ENCODE results near the gene APEH. TPM values are rescaled to one million over a fixed set of nuclear protein-coding genes. Genes with fewer than 3 reads are reported as not detected.

The APEH gene
- polyA plus RNA-seq, 3 donors = 145 to 153 (median 152) TPM

DNA sequence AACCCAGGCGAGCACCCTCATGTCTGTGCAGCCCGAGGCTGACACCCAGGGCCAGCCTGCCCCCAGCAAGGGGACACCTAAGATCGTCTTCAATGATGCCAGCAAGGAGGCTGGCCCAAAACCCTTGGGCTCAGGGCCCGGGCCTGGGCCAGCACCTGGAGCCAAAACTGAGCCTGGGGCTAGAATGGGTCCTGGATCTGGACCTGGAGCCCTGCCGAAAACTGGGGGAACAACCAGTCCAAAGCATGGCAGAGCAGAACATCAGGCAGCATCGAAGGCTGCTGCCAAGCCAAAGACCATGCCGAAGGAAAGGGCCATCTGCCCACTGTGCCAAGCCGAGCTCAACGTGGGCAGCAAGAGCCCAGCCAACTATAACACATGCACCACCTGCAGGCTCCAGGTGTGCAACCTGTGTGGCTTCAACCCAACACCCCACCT, 31.4 kb upstream of the APEH start:
- DNase-seq (ENCODE audit: extremely low read depth in 1 of 11, low read depth in 9 of 11, low spot score in 4 of 11) = no peak

DNA sequence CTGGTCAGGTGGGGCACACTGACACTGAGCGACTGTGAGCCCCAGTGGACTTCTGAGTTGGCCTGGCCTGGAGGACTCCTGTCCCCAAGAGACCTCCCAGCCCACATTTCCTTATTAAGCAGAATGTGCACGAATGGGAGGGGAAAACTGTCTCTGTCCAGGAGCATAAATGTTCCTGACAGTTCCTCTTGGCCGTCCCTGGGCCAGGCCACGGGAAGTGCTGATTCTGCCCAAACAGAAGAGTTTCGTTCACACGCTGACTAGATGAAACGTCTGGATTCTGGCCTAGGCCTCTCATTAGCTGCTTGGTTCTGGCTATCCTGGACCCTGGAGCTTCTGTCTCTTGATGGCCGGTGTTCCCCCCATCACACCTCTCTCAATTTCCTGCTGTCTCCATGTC, 29.5 kb upstream of the APEH start:
- no peak for DNase-seq (ENCODE audit: extremely low read depth in 1 of 11, low read depth in 9 of 11, low spot score in 4 of 11)

DNA sequence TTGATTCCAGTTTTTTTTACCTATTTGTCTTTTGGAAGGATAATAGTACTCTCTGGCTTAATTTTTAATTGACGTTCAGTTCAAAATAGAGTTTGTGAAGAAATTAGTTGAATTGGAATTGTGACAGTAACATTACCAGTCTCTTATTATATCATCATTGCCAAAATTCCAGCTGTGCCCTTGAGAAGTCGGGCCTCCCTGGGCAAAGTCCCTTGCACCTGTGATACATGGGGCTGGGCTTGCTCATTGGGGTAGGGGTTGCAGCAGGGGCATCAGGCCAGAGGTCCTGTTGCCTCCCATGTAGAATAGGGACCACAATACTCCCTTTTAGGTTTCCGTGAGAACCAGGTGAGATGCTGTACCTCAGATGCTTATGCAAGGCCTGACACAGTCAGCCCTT, 27.9 kb upstream of the APEH start:
- DNase-seq (ENCODE audit: extremely low read depth in 1 of 11, low read depth in 9 of 11, low spot score in 4 of 11) = no peak

DNA sequence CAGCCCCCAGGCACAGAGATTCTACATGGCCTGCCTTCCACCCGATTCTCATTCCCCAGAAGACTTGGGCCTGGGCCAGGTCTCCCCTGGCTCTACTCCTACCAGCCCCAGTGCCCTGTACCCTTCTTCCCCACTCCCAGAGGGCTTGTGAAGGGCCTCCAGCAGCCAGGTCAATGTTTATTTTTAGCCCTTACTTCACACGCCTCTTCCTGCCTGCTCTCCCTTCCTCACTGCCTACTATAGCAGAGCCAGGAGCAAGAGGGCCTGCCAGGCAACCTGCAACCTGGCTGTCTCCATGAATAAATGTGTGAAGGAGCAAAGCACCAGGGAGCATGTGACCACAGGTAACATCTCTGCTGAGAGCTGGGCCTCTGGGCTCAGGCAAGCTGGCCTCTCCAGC, 26.4 kb upstream of the APEH start:
- no peak for DNase-seq (ENCODE audit: extremely low read depth in 1 of 11, low read depth in 9 of 11, low spot score in 4 of 11)

DNA sequence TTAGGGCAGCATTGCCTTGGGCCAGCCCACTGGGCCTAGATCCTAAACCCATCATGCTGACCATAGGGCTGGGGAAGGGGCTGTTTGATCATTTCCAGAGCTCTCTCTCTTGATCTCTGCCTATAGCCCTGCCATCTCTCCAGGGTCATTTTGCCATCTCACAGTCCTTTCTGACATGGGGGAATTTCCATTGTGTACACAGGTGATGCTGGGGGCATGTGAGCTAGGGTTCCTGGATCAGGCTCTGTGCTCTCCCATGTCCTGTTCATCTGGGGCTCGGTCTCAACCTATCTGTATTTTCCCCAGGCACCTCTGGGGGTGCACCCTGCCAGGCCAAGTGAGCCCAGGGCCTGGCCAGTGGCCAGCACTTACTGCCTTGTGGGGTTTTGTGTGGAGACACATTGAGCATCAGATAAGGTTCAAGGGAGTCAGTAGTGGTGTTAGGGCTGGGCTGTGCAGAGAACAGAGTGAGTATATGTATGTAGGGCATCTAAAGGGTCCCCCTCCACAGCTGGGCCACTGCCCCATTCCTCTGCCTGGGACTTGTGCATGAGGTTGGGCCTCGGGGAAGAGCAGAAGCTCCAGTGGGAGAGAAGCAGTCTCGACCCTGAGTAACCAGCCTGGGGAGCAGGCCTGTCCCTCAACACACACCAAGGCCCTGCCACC, 25.7 kb upstream of the APEH start:
- DNase-seq (ENCODE audit: extremely low read depth in 1 of 11, low read depth in 9 of 11, low spot score in 4 of 11) = no peak

DNA sequence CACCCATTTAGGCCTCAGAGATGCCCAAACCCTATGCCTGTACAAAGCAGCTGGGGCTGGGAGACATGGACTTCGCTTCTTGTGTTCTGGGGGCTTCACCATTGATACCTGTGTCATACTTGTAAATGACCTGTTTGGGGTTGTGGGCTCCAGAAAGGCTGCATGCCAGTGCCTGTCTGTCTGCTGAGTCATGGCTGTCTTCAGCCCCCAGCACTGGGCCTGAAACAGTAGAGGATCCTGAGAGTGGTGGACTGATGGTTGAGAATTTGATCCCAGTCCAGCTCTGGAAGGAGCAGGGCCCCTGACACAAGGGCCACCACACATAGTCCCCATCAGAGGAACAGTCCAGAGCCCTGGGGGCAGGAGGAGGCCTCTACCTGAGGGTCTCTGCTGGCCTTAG, 24.6 kb upstream of the APEH start:
- no peak for DNase-seq (ENCODE audit: extremely low read depth in 1 of 11, low read depth in 9 of 11, low spot score in 4 of 11)

DNA sequence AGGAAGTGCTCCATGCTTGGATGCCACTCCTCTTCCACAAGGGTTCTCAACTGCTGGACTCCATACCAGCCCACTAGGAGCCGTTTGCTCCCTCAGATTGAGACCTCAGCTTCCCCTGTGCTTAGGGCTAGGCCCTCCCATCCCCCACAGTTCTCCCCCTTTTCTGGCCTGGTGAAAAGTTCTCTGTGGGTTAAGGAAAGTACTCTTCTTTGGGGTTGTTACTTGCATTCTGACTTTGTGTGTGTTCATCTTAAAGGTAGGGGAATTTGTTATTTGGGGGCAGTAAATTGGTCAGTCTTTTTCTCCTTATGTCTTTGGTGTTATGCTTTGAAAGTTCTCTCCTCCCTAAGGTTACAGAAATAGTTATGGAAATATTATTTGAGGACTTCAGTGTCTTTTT, 24.0 kb upstream of the APEH start:
- no peak for DNase-seq (ENCODE audit: extremely low read depth in 1 of 11, low read depth in 9 of 11, low spot score in 4 of 11)

DNA sequence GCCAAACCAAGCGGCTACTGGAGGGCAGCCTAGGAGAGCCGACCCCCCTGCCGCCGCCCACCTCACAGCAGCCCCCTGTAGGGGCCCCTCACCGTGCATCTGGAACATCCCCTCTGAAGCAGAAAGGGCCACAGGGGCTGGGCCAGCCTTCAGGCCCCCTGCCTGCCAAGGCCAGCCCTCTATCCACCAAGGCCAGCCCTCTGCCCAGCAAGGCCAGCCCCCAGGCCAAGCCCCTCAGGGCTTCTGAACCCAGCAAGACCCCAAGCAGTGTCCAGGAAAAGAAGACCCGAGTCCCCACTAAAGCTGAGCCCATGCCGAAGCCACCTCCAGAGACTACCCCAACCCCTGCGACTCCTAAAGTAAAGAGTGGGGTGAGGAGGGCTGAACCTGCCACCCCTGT, 23.5 kb upstream of the APEH start:
- DNase-seq (ENCODE audit: extremely low read depth in 1 of 11, low read depth in 9 of 11, low spot score in 4 of 11) = no peak

DNA sequence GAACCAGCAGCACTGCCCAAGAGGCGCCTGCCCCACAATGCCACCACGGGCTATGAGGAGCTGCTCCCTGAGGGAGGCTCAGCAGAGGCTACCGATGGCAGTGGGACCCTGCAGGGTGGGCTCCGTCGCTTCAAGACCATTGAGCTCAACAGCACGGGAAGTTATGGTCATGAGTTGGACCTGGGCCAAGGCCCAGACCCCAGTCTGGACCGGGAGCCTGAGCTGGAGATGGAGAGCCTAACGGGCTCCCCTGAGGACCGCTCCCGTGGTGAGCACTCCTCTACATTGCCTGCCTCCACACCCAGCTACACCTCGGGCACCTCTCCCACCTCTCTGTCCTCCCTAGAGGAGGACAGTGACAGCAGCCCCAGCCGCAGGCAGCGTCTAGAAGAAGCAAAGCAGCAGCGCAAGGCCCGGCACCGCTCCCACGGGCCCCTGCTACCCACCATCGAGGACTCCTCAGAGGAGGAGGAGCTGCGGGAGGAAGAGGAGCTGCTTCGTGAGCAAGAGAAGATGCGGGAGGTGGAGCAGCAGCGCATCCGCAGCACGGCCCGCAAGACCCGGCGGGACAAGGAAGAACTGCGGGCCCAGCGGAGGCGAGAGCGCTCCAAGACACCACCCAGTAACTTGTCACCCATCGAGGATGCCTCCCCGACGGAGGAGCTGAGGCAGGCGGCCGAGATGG, 21.8 kb upstream of the APEH start:
- DNase-seq (ENCODE audit: extremely low read depth in 1 of 11, low read depth in 9 of 11, low spot score in 4 of 11) = no peak

DNA sequence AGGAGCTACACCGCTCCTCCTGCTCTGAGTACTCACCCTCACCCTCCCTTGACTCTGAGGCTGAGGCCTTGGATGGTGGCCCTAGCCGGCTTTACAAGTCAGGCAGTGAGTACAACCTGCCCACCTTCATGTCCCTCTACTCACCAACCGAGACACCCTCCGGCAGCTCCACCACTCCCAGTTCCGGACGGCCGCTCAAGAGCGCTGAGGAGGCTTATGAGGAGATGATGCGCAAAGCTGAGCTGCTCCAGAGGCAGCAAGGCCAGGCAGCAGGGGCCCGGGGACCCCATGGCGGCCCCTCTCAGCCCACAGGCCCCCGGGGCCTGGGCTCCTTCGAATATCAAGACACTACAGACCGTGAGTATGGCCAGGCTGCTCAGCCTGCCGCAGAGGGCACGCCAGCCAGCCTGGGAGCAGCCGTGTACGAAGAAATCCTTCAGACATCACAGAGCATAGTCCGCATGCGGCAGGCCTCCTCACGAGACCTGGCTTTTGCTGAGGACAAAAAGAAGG, 21.2 kb upstream of the APEH start:
- DNase-seq (ENCODE audit: extremely low read depth in 1 of 11, low read depth in 9 of 11, low spot score in 4 of 11) = no peak

DNA sequence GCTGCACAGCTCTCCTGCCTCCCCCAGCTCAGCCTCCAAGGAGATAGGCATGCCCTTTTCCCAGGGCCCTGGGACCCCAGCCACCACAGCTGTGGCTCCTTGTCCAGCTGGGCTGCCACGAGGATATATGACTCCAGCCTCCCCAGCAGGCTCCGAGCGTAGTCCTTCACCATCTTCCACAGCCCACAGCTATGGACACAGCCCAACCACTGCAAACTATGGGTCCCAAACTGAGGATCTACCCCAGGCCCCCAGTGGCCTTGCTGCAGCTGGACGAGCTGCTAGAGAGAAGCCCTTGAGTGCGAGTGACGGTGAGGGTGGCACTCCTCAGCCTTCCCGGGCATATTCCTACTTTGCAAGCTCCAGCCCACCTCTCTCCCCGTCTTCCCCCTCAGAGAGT, 20.5 kb upstream of the APEH start:
- peak in 1 of 11 donors; percentile 46 for DNase-seq (ENCODE audit: extremely low read depth in 1 of 11, low read depth in 9 of 11, low spot score in 4 of 11)

DNA sequence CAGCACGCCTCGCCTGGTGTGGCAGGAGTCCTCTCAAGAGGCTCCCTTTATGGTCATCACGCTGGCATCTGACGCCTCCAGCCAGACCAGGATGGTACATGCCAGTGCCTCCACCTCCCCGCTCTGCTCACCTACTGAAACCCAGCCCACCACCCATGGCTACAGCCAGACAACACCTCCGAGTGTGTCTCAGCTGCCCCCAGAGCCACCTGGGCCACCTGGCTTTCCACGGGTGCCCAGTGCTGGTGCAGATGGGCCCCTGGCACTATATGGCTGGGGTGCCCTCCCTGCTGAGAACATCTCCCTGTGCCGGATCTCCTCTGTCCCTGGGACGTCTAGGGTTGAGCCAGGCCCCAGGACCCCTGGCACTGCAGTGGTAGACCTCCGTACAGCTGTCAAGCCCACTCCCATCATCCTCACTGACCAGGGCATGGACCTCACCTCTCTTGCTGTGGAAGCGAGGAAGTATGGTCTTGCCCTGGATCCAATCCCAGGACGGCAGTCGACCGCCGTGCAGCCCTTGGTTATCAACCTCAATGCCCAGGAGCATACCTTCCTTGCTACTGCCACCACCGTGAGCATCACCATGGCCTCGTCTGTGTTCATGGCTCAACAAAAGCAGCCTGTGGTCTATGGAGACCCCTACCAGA, 19.9 kb upstream of the APEH start:
- DNase-seq (ENCODE audit: extremely low read depth in 1 of 11, low read depth in 9 of 11, low spot score in 4 of 11) = no peak

DNA sequence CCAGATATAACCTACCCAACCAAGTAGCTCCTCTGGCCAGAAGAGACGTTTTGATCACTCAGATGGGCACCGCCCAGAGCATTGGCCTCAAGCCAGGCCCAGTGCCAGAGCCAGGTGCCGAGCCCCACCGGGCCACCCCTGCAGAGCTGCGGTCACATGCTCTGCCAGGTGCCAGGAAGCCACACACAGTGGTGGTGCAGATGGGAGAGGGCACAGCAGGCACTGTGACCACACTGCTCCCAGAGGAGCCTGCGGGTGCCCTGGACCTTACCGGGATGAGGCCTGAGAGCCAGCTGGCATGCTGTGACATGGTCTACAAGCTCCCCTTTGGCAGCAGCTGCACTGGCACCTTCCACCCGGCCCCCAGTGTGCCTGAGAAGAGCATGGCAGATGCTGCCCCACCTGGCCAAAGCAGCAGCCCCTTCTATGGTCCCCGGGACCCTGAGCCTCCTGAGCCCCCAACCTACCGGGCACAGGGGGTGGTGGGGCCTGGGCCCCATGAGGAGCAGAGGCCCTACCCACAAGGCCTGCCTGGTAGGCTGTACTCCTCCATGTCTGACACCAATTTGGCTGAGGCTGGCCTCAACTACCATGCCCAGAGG, 19.1 kb upstream of the APEH start:
- DNase-seq (ENCODE audit: extremely low read depth in 1 of 11, low read depth in 9 of 11, low spot score in 4 of 11) = no peak

DNA sequence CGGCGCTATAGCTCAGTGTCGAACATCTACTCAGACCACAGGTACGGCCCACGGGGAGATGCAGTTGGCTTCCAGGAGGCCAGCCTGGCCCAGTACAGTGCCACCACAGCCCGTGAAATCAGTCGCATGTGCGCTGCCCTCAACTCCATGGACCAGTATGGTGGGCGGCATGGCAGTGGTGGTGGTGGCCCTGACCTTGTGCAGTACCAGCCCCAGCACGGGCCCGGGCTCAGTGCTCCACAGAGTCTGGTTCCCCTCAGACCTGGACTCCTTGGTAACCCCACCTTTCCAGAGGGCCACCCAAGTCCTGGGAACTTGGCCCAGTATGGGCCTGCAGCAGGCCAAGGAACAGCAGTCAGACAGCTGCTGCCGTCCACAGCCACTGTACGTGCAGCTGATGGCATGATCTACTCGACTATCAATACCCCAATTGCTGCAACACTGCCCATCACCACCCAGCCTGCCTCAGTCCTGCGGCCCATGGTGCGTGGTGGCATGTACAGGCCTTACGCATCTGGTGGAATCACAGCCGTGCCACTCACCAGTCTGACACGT, 18.3 kb upstream of the APEH start:
- DNase-seq (ENCODE audit: extremely low read depth in 1 of 11, low read depth in 9 of 11, low spot score in 4 of 11) = no peak

DNA sequence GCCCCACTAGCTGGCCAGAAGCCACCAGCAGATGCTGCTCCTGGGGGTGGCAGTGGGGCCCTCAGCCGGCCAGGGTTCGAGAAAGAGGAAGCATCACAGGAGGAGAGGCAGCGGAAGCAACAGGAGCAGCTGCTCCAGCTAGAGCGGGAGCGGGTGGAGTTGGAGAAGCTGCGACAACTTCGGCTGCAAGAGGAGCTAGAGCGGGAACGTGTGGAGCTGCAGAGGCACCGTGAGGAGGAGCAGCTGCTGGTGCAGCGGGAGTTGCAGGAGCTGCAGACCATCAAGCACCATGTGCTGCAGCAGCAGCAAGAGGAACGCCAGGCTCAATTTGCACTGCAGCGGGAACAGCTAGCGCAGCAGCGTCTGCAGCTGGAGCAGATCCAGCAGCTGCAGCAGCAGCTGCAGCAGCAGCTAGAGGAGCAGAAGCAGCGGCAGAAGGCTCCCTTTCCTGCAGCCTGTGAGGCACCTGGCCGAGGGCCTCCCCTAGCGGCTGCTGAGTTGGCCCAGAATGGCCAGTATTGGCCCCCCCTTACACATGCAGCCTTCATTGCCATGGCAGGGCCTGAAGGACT, 17.5 kb upstream of the APEH start:
- DNase-seq (ENCODE audit: extremely low read depth in 1 of 11, low read depth in 9 of 11, low spot score in 4 of 11) = no peak

DNA sequence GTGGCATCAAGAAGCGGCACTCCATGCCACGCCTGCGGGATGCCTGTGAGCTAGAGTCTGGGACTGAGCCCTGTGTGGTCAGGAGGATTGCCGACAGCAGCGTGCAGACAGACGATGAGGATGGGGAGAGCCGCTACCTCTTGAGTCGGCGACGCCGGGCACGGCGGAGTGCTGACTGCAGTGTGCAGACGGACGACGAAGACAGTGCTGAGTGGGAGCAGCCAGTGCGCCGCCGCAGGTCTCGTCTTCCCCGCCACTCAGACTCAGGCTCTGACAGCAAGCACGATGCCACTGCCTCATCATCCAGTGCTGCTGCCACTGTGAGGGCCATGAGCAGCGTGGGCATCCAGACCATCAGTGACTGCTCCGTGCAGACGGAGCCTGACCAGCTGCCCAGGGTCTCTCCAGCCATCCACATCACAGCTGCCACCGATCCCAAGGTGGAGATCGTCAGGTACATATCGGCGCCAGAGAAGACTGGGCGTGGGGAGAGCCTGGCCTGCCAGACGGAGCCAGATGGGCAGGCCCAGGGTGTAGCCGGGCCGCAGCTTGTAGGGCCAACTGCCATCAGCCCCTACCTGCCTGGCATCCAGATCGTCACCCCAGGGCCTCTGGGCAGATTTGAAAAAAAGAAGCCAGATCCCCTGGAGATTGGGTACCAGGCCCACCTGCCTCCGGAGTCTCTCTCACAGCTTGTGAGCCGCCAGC, 16.8 kb upstream of the APEH start:
- no peak for DNase-seq (ENCODE audit: extremely low read depth in 1 of 11, low read depth in 9 of 11, low spot score in 4 of 11)

DNA sequence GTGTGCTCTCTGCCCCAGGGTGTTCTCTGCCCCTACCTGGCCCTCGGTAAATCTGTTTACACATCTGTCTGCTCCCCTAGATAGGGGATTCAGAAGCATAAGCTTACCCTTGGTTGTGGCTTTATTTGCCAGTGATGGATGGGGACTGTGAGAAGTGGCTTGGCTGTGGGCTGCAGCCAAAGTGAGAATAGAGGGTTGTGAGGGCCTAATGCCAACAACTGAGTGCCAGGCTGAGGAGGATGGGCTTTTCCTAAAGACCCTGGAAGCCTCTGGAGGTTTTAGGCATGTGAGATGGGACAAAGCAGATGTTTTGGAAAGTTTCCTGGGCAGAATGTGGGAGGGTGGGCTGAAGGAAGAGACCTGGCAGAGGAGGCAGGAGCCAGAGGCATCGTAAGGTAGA, 15.4 kb upstream of the APEH start:
- no peak for DNase-seq (ENCODE audit: extremely low read depth in 1 of 11, low read depth in 9 of 11, low spot score in 4 of 11)

DNA sequence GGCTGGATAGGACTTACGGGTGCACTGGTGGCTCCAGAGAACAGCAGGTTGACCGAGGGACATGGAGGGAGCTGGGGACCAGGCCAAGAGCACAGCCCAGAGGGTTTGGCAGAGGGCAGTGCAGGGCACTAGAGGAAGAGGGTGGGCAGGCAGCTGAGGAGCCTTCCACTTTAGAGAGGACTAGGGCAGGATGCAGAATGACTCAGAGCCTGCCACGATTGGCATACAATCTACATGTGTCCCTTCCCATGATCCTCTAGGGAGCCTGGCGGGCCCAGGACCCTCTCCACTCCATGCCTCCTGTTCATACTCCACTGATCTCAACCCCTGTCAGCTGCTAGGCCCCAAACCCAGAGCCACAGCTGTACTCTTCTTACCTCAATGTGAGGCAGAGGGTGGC, 14.4 kb upstream of the APEH start:
- no peak for DNase-seq (ENCODE audit: extremely low read depth in 1 of 11, low read depth in 9 of 11, low spot score in 4 of 11)

DNA sequence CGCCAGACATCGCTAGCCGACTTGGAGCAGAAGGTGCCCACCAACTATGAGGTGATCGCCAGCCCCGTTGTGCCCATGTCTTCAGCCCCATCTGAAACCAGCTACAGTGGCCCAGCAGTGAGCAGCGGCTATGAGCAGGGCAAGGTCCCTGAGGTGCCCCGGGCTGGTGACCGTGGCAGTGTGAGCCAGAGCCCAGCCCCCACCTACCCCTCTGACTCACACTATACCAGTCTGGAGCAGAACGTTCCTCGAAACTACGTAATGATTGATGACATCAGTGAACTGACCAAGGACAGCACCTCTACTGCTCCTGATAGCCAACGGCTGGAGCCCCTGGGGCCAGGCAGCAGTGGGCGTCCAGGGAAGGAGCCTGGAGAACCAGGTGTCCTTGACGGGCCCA, 12.9 kb upstream of the APEH start:
- DNase-seq (ENCODE audit: extremely low read depth in 1 of 11, low read depth in 9 of 11, low spot score in 4 of 11) = no peak

Data from renal cortex interstitium (tissue), 11 donors.